Mesangial cell (primary cell): ENCODE data around the gene TRMT112. TPM values are rescaled to one million over a fixed set of nuclear protein-coding genes. Genes with fewer than 3 reads are reported as not detected.

Source experiments
- total RNA-seq: library from RNA; depleted of rRNA; stranded (reverse); fragments of >200 nt; gene quantifications from 2 replicates; pipeline ENCODE4 v1.2.3, GENCODE V29; 2015

Gene TRMT112
- 198 and 229 TPM in 2 replicates for total RNA-seq

GRCh38 chr11:64317325-64317960, at the start of gene TRMT112:
TSS of gene TRMT112 (minus strand) at chr11:64317559. CDS start at chr11:64317526, 33 bp downstream.

GRCh38 chr11:64358907-64359711, 41.8 kb upstream of the TRMT112 start, which contains the start of gene RPS6KA4:
TSS of gene RPS6KA4 (plus strand) at chr11:64359162. CDS start at chr11:64359236, 74 bp downstream.

GRCh38 chr11:64339754-64340408, 22.5 kb upstream of the TRMT112 start, which contains the start of gene CCDC88B:
TSS of gene CCDC88B (plus strand) at chr11:64340204. CDS start at chr11:64340267, 63 bp downstream.

GRCh38 chr11:64317961-64318765, 804 bp upstream of the TRMT112 start, which contains the start of gene PRDX5:
TSS of gene PRDX5 (plus strand) at chr11:64318121. CDS start at chr11:64318216, 95 bp downstream.

GRCh38 chr11:64305075-64305690, 12.2 kb downstream of the TRMT112 start, which contains the start of gene ESRRA:
TSS of gene ESRRA (plus strand) at chr11:64305524. CDS start at chr11:64307180, 1,656 bp downstream.

GRCh38 chr11:64299847-64300648, 17.3 kb downstream of the TRMT112 start, which contains the start of gene CATSPERZ:
TSS of gene CATSPERZ (plus strand) at chr11:64300358. CDS start at chr11:64300411, 53 bp downstream.

GRCh38 chr11:64291262-64291751, 26.1 kb downstream of the TRMT112 start, which contains the start of gene KCNK4:
TSS of gene KCNK4 (plus strand) at chr11:64291302. CDS start at chr11:64293019, 1,717 bp downstream.

GRCh38 chr11:64284962-64285884, 32.1 kb downstream of the TRMT112 start, which contains the start of gene GPR137:
TSS of gene GPR137 (plus strand) at chr11:64285848. CDS start at chr11:64286525, 677 bp downstream.

GRCh38 chr11:64284048-64284961, 33.1 kb downstream of the TRMT112 start, which contains the start of gene BAD:
TSS of gene BAD (minus strand) at chr11:64284665. CDS start at chr11:64284368, 297 bp downstream.

Other genes with a start within 250 kb of the TRMT112 start
- gene MACROD1, start 151.4 kb downstream of the TRMT112 start, total RNA-seq, result 18.6 and 53.9 TPM in 2 replicates
- gene STIP1, start 131.4 kb downstream of the TRMT112 start, total RNA-seq, result 92.3 and 253 TPM in 2 replicates
- 1.0 and 2.1 TPM in 2 replicates for gene FERMT3, start 110.8 kb downstream of the TRMT112 start, total RNA-seq
- gene TRPT1, start 91.4 kb downstream of the TRMT112 start, total RNA-seq, result 46.1 and 80.9 TPM in 2 replicates
- 74.1 and 83.3 TPM in 2 replicates for gene NUDT22, start 91.3 kb downstream of the TRMT112 start, total RNA-seq
- gene DNAJC4, start 87.0 kb downstream of the TRMT112 start, total RNA-seq, result 19.2 and 48.3 TPM in 2 replicates
- gene VEGFB, start 83.0 kb downstream of the TRMT112 start, total RNA-seq, result 49.4 and 99.0 TPM in 2 replicates
- 61.4 and 85.3 TPM in 2 replicates for gene FKBP2, start 76.5 kb downstream of the TRMT112 start, total RNA-seq
- gene PPP1R14B, start 70.6 kb downstream of the TRMT112 start, total RNA-seq, result 257 and 542 TPM in 2 replicates
- gene PLCB3, start 66.0 kb downstream of the TRMT112 start, total RNA-seq, result 28.9 and 47.6 TPM in 2 replicates
- 95.5 and 114 TPM in 2 replicates for gene BAD, start 32.9 kb downstream of the TRMT112 start, total RNA-seq
- gene GPR137, start 31.7 kb downstream of the TRMT112 start, total RNA-seq, result 19.2 and 32.2 TPM in 2 replicates
- not detected in 2 replicates for gene KCNK4, start 26.3 kb downstream of the TRMT112 start, total RNA-seq
- gene CATSPERZ, start 17.2 kb downstream of the TRMT112 start, total RNA-seq, result not detected in 2 replicates
- 30.0 and 36.4 TPM in 2 replicates for gene ESRRA, start 12.0 kb downstream of the TRMT112 start, total RNA-seq
- 243 and 341 TPM in 2 replicates for gene PRDX5, start 562 bp upstream of the TRMT112 start, total RNA-seq
- gene CCDC88B, start 22.6 kb upstream of the TRMT112 start, total RNA-seq, result 1.6 and 3.3 TPM in 2 replicates
- 40.1 and 62.1 TPM in 2 replicates for gene RPS6KA4, start 41.6 kb upstream of the TRMT112 start, total RNA-seq
- 0.25 and 0.33 TPM in 2 replicates for gene SLC22A11, start 238.4 kb upstream of the TRMT112 start, total RNA-seq